ENCODE measurements around the gene ERICH4.
A peak's percentile ranks its signal among the peaks of the same experiment; 100 is the strongest.
"Not testable (repeated sequence)": the region's sequence is repeated elsewhere in the genome, so short reads cannot be mapped to it uniquely, and the experiment has no call there.

Gene ERICH4

DNA sequence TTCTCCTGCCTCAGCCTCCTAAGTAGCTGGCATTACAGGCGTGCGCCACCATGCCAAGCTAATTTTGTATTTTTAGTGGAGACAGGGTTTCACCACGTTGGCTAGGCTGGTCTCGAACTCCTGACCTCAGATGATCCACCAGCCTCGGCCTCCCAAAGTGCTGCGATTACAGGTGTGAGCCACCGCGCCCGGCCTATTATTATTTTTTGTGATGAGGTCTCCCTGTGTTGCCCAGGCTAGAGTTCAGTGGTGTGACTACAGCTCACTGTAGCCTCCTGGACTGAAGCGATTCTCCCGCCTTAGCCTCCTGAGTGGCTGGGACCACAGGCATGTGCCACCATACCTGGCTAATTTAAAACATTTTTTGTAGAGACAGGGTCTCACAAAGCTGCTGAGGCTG is 7.6 kb upstream of the ERICH4 start:
- DNase-seq, result not testable (repeated sequence)

DNA sequence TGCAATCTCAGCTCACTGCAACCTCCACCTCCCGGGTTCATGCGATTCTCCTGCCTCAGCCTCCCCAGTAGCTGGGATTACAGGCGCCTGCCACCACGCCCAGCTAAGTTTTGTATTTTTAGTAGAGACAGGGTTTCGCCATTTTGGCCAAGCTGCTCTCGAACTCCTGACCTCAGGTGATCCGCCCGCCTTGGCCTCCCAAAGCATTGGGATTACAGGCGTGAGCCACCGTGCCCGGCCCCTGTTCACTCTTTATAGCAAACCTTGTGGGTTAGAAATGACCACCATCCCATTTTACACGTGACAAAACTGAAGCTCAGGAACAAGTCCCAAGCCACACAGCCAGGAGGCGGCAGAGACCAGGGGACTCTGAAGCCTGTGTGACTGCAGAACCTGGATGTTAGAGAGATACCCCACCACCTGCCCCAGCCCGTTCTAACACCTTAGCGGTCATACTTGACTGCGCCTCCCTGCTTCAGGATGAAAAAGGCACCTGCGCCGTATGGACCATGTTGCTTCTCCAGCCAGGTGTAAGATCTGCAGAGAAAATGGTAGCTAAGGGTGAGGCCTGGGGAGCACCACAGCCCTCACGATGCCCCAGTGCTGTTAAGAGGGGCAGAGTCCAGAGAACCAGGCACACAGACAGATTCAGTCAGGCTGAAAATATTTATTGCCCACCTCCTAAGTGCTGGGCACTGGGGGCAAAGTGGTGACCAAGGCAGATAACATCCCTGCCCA is 6.9 kb upstream of the ERICH4 start:
- no peak for DNase-seq

DNA sequence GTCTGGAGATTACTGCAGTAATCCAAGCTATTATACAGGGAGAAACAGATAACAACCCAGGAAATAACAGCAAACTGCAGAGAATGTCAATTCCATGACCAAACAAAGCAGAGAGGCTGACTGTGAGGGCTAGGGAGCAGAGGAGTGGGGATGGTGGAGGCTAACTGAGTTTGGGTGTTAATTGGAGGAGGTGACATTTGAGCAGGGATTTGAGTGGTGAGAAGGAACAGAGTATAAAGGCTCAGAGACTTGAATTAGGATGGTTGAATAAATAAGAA is 6.3 kb upstream of the ERICH4 start:
- DNase-seq, result no peak

DNA sequence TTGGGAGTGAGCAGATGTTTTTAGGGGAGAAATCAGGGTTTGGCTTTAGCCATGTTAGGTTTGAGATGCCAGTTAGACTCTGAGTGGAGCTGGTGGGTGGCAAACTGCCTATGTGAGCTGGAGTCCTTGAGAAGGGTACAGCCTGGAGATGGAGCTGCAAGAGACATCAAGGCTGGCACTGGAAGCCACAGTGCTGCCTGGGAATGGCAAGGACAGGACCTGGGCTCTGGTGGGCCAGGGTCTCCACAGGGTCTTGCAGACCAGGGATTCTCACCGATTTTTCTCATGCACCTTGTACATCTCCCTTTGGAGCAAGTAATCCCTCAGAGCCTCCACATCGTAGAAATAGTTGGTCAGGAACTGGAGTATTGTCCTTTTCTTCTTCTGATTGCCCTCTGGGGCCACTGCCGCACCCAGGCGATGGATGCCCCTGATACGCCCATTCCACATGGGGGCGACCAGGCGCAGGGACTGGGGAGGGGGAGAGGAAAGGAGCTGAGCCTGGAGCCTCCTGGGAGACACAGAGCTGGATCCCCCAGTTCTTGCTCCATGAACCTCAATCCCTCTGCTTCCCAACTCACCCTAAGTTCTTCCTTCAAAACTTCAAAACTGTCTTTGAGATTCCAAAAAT is 4.9 kb upstream of the ERICH4 start:
- no peak for DNase-seq

DNA sequence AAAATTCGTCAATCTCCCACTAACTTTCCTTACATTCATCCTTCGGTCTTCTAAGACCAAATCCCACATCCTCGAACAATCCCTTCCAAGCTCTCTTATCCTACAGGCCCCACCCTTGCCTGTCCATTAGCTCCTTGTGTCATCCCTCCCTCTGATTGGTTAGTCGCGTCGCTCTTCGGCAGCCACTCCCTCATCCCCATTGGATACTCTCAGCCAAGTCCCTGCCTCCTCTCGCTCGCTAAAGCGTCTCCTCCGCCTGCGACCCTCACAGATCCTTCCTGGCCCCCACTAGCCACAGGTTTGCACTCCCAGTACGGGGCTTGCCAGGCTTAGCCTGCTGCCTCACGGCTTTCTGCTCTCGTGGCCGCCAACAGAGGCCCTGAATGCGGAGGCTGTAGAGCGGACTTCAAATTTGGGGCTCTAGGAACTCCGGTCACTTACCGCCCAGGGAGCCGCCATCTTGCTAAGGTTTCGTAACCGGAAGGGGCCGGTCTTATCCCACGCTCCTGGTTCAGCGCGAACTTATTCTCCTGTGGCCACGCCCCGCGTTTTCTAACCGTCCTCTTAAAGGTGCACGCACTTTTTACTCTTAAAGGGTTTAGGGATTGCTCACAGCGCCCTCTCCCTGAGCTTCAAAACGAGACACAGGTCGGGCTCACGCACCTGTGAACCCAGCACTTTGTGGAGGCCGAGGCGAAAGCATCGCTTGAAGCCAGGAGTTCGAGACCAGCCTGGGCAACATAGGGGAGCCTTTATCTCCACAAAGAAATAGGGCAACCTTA is 3.3 kb upstream of the ERICH4 start, which contains the start of gene DMAC2:
DMAC2 (minus strand) TSS at position 472 of the 782 bp plus-strand sequence; CDS start at position 459, 13 bp downstream.
- peak; percentile 98 for DNase-seq

DNA sequence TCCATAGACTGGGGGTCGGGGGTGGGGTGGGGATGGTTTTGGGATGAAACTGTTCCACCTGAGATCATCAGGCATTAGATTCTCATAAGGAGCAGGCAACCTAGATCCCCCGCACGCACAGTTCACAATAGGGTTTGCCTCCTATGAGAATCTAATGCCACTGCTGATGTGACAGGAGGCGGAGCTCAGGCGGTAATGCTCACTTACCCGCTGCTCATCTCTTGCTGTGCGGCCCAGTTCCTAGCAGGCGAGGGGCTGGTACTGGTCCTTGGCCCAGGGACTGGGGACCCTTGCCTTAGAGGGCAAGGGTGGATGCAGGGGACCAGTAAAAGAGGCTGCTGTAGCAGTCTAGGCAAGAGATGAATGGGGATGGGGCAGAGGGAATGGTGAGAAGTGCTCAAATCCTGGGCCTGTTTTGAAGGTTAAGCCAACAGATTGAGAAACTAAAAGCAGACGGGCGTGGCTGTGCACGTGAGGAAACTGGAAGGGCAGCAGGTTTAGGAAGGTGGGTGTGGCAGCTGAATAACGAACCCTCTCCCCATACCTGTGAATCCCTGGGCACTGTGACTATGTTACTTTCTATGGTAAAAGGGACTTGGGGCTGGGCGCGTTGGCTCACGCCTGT is 1.5 kb upstream of the ERICH4 start:
- no peak for DNase-seq

DNA sequence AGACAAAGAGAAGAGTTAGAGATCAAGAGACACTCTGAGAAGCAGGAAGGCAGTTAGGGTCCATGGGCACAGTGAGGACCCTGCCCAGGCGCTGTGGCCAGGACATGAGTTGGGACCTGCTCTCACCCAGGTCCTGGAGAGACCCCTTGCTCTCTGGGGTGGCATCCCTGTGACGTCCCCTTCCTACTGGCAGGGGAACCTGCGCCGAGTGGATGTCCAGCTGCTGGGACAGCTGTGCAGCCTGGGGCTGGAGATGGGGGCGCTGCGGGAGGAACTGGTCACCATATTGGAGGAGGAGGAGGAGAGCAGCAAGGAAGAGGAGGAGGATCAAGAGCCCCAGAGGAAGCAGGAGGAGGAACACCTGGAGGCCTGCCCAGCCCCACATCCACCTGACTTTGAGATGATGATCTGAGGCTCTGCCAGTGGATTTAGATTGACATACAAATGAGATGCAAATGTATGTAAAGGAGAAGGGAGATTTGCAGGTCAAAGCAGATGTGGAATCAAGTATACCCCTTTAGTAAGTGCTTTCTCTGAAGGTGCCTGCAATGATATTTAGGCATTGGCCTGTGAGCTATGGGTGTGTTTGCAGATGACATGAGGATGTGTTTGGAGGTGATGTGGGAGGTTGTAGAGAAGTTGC is 978 bp downstream of the ERICH4 start:
- DNase-seq, result no peak

DNA sequence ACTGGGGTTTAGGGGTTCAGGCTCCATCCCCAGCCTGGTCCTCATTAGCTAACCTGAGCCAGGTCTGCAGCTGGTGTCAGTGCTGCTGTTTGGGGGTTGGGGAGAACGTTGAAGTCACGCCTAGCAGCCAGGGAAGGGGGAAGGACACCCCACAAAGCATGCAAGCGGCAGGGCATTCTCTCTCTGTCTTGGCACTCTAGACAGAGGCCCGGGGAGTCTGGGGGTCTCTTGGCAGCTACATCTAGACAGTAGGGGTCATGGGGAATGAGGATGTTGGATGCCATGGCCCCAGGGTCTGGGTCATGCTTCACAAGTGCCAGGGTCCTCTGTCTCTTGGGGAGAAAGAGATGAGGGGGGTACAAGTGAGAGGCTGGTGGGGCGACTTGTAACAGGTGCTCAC is 2.6 kb downstream of the ERICH4 start:
- no peak for DNase-seq

DNA sequence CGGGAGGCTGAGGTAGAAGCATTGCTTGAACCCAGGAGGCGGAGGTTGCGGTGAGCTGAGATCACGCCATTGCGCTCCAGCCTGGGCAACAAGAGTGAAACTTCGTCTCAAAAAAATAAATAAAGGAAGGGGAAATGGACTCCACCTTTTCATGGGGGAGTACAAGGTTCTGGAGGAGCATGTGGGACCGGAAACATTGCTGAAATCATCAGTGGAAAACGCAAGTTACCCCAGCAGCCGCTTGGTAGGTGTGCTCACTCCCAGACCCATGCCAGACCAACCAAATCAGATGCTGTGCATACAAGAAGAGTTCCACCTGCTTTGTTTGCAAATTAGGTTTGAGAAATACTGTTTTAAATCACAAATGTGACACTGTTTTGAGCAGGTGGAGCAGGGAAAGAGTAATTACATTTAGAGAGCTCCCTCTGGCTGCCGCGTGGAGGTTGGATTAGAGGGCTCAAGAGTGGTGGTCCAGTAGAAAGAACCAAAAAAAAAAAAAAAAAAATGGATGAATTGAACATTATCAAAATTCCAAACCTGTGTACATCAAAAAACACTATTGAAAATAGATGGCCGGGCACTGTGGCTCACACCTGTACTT is 4.9 kb downstream of the ERICH4 start:
- no peak for DNase-seq

DNA sequence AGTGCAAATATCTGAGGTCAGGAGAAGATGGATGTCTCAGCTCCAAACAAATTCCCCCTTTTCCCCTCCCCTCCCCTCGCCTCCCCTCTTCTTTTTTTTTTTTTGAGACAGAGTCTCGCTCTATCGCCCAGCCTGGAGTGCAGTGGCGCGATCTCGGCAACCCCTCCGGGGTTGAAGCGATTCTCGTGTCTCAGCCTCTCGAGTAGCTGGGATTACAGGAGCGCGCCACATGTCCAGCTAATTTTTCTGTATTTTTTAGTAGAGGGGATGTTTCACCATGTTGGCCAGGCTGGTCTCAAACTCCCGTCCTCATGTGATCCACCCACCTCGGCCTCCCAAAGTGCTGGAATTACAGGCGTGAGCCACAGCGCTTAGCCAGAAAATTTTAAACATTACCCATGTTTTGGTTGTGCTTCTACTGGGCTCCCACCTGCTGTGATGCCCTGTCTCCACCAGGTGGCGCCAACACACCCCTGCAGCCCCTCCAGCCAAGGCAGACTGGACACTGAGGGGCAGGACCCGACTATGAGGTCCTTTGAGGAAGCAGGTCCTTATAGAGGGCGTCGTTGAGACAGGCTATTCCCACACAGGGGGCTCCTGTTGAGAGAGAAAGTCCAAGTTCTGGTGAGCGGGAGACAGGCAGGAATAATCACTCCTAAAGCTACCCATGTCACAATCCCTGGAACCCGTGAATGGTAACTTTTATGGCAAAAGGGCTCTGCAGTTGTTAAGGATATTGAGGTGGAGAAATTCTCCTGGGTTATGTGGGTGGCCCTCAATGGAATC is 6.3 kb downstream of the ERICH4 start:
- peak; percentile 69 for DNase-seq

DNA sequence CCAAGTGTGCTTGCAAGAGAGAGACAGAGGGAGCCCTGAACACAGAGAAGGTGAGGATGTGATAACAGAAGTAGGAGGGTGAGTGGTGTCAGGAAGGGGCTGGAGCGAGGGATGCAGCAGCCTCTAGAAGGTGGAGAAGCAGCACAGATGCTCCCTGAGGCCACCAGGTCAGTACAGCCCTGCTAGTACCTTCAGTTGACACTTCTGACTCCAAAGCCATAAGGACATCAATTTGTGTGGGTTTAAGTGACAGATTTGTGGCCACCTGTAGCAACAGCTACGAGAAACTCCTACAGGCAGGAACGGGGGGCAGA is 6.9 kb downstream of the ERICH4 start:
- DNase-seq, result no peak

DNA sequence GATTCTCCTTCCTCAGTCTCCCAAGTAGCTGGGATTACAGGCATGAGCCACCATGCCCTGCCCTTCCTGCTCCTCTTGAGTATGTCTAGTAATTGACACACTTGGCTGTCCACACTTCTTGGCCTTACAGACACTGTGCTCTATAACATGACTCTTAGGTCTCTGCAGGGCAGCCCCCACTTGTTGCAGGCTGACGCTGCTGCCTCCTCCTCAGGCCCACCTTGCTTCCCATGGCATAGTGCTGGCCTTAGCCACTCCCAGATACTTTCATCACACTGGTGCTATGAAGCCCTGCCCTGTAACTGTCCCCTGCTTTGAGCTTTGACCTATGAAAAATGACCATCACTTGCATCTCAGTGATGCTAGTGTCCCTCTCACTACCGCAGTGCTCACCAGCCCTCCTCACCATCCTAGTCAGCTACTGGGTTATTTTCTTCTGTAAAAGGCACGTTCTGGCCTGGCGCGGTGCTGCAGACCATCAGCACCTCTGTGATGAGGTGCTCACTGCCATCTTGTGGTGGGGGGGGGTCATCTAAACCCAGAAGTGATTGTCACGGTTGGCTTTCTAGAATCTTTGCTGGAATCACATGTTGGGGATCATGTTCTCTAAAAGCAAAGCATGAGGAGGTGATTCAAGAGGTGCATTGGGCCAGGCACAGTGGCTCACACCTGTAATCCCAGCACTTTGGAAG is 9.8 kb downstream of the ERICH4 start:
- no peak for DNase-seq

DNA sequence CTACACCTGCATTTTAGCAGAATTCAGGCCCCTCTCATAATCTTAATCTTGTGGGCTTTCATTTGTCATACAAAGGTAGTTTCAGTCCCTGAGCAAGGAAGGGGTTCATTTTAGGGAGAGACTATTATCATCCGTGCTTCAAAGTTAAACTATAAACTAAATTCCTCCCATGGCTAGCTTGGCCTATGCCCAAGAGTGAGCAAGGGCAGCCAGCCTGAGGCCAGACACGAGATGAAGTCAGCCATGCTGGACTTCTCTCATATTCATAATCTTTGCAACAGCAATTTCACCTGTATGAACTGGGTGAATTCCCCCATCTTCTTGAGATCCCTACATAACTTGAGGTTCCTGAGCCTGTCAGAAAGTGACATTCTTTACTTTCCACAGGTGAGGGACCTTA is 13.0 kb downstream of the ERICH4 start:
- DNase-seq, result no peak

DNA sequence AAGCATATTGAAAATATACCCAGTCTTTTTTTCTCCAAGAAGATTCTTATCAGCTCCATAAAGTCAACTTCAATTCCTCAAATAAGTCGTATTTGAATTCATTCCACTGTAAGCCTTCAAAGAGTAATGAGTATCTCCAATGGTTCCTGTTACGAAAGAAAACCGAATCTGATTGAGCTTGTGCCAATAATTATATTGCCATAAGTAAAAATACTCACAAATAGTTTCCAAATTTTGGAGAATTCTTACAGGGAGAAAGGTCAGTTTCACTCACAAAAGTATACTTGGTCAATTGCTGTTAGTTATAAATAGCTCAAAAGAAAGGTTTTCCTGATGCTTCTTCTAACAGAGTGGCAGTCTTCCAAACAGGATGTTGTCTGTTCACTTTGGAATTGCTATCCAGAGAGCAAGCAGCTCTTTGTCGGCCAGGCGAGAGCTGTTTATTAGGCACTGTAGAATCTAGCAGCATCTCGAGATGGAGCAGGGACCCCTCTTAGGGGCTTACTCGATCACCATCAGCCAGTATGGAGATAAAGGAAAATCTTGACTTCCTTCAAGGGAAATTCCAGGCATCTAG is 13.5 kb downstream of the ERICH4 start:
- DNase-seq, result no peak

DNA sequence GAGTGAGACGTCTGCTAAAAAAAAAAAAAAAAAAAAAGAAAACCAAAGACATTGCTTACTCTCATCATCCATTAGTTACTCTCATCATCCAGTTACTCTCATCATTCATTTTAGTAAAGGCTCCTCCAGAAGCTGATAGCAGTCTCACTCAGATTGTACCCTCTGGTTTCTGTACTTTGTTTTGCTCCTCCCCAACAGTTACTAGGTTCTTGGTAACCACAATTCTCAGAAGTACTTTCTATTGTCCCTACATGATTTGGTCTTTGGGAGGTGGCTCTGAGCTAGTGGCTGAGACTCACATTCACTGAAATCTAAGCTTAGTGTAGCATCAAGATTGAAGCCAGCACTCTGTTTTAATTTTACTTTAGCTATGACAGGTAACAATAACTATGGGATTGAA is 14.3 kb downstream of the ERICH4 start:
- no peak for DNase-seq

DNA sequence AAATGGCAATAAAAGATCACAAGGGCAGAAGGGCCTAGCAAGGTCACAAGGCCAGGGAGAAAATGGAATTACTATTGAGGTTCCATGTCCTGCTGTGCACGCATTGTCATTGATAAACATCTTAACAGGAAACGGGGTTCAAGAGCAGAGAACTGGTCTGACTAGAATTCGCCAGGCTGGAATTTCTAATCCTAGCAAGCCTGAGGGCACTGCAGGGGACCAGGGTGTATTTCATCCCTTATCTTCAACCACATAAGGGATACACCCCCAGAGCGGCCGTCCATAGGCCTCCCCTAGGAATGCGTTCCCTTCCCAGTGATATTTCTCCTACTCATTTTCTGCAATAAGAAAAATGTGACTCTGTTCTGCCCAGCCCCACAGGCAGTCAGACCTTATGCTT is 19.5 kb downstream of the ERICH4 start:
- DNase-seq, result no peak

DNA sequence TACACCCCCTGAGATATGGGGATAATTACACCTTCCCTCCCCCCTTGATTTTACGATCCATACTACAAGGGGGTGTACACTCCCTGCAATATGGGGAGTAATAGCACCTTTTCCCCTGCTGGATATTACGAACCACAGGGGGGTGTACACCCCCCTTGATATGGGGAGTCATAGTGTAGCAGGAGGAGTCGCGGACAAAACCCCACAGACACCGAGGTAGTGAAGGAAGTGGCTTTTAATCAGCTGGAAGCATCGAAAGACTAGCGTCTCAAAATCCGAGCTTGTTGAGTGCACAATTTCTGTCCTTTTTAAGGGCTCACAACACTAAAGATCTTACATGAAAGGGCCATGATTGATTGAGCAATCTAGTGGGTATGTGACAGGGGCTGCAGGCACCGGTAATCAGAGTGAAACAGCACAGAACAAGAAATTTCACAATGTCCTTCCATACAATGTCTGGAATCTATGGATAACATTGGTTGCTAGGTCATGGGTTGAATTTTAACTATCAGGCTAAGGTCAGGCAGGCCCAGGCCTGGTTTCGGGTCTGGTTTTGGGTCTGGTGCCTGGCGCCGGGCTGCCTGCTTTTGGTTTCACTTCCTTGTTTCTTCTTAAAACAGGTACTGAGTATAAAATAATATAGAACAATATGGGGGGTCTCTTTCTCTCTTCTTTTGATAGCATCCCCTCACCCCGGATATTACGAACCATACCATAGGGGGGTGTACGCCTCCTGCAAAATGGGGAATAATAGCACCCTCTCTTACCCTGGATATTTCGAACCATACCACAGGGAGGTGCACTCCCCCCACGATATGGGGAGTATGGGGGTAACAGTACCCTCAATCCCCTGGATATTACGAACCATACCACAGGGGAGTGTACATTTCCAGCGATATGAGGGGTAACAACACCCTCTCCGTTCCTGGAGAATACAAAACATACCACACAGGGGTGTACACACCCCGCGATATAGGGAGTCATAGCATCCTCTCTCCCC is 20.6 kb downstream of the ERICH4 start:
- not testable (repeated sequence) for DNase-seq

DNA sequence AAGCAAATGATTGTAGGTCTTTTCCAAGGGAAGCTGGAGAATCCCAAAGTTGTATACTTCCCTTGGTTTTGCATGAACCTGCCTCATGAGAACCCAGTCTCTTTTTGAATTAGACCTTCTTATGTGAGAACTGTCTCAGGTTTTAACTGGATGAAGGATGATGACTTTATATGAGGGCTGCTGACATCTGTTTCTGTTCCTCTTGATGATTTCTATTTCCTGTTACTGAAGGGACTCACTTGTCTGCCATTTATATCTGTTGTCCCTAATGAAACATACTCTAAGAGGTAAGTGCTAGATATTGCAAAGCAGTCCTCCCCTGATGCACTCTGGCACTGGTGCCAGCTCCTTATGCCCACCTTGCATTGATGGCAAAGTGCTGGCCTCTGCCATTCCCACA is 33.6 kb downstream of the ERICH4 start:
- no peak for DNase-seq

DNA sequence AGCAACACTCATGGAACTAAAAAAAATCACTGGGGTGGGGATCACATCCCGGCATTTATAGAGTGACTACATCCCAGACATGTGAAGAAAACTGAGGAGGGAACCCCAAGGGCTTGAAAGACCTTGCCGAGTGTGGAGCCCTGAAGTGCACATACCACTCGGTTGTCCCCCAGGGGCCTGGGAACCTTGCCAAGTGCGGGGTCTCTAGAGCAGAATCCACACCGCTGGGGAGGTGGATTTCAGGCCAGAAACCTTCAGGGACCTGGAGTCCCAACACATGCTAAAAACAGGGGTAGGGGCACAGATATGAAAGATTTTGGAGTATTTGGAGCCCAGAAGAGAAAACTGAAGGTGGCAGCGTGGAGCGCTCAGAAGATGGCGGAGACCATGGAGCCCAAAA is 35.2 kb downstream of the ERICH4 start:
- no peak for DNase-seq

All from right kidney (tissue), 1 donor.